HepG2 (cell line): ENCODE data around the gene TLK1. TPM values are rescaled to one million over a fixed set of nuclear protein-coding genes. Genes with fewer than 3 reads are reported as not detected.

Experiments
- AFF4 ChIP-seq: sonication (generic); formaldehyde crosslinking; IDR thresholded peaks from 2 replicates; pipeline ENCODE4 v1.4.0; 2020; ENCODE audit warnings: missing genetic modification reagents
- ATF6 ChIP-seq: sonication (generic); formaldehyde crosslinking; conservative IDR thresholded peaks from 2 replicates; pipeline ENCODE4 v1.4.0; 2020; ENCODE audit warnings: missing genetic modification reagents
- MAX ChIP-seq: IDR thresholded peaks from 2 replicates; pipeline ENCODE4 v1.6.1; 2012; ENCODE audit warnings: inconsistent platforms
- ONECUT2 ChIP-seq: sonication (generic); formaldehyde crosslinking; IDR thresholded peaks from 2 replicates; pipeline ENCODE4 v1.4.0; 2020; ENCODE audit warnings: missing genetic modification reagents
- RFXAP ChIP-seq: sonication (generic); formaldehyde crosslinking; IDR thresholded peaks from 2 replicates; pipeline ENCODE4 v1.4.0; 2020; ENCODE audit warnings: missing genetic modification reagents, borderline replicate concordance
- SCMH1 ChIP-seq: sonication (generic); formaldehyde crosslinking; IDR thresholded peaks from 2 replicates; pipeline ENCODE4 v1.9.0; 2021; ENCODE audit warnings: missing genetic modification reagents, mild to moderate bottlenecking, borderline replicate concordance
- YEATS2 ChIP-seq: sonication (generic); formaldehyde crosslinking; IDR thresholded peaks from 2 replicates; pipeline ENCODE4 v1.4.0; 2020; ENCODE audit warnings: missing genetic modification reagents, borderline replicate concordance
- ZBTB4 ChIP-seq: sonication (generic); formaldehyde crosslinking; IDR thresholded peaks from 2 replicates; pipeline ENCODE4 v1.4.0; 2020; ENCODE audit warnings: missing genetic modification reagents, mild to moderate bottlenecking, borderline replicate concordance
- ZFP36L1 ChIP-seq: sonication (generic); formaldehyde crosslinking; IDR thresholded peaks from 2 replicates; pipeline ENCODE4 v1.8.0; 2022; ENCODE audit warnings: mild to moderate bottlenecking, missing genetic modification reagents, moderate library complexity
- ZKSCAN1 ChIP-seq: fragments of 150-350 bp; IDR thresholded peaks from 2 replicates; pipeline ENCODE4 v1.6.1; 2014; ENCODE audit warnings: low read length
- ZNF484 ChIP-seq: sonication (generic); formaldehyde crosslinking; IDR thresholded peaks from 2 replicates; pipeline ENCODE4 v1.5.1; 2020; ENCODE audit warnings: mild to moderate bottlenecking, low read depth, missing genetic modification reagents, borderline replicate concordance
- ZNF550 ChIP-seq: sonication (generic); formaldehyde crosslinking; IDR thresholded peaks from 2 replicates; pipeline ENCODE4 v1.4.0; 2020; ENCODE audit warnings: mild to moderate bottlenecking, missing genetic modification reagents, borderline replicate concordance
- ZNF572 ChIP-seq: sonication (generic); formaldehyde crosslinking; IDR thresholded peaks from 2 replicates; pipeline ENCODE4 v1.5.1; 2020; ENCODE audit warnings: mild to moderate bottlenecking, missing genetic modification reagents
- ZNF670 ChIP-seq: sonication (generic); formaldehyde crosslinking; IDR thresholded peaks from 2 replicates; pipeline ENCODE4 v1.8.0; 2022; ENCODE audit warnings: mild to moderate bottlenecking, missing genetic modification reagents, borderline replicate concordance
- ZNF687 ChIP-seq: sonication (generic); formaldehyde crosslinking; IDR thresholded peaks from 2 replicates; pipeline ENCODE4 v1.5.1; 2020; ENCODE audit warnings: mild to moderate bottlenecking, missing genetic modification reagents, moderate library complexity
- polyA plus RNA-seq, 8 experiments: library from polyadenylated mRNA; depleted of rRNA in 3 of 8; stranded (reverse) in 7 of 8; unstranded in 1 of 8; fragments of >200 nt; fragmentation: Illumina TruSeq in 4 of 8; extraction: Trizol in 4 of 8; gene quantifications; 2 replicates each; pipeline versions ENCODE4 v1.2.1 to v1.2.3, GENCODE V29; 2011 to 2016; ENCODE audit warnings: low read depth in 4 of 8, missing spikeins in 1 of 8, mixed read lengths in 1 of 8; ENCODE audit not compliant: insufficient read depth in 1 of 8
- total RNA-seq, 5 experiments: library from RNA; depleted of rRNA; stranded (reverse); fragments of >200 nt; fragmentation: Illumina TruSeq; extraction: Trizol; gene quantifications; 2 replicates each; pipeline ENCODE4 v1.2.3, GENCODE V29; 2016; ENCODE audit warnings: low read depth in 1 of 5

Gene TLK1
- total and polyA plus RNA-seq, 2 of the 13 experiments (the other 11 are each of a cell fraction or from before 2014, with no cell fraction given): 16.8 to 28.7 TPM

- TF ChIP-seq ZBTB4 (CRISPR knock-in tag): no peak
- TF ChIP-seq SCMH1 (CRISPR knock-in tag): no peak
- TF ChIP-seq ZNF687: no peak
- no peak for TF ChIP-seq YEATS2 (CRISPR knock-in tag)
- no peak for TF ChIP-seq RFXAP (CRISPR knock-in tag)
- no peak for TF ChIP-seq ONECUT2 (CRISPR knock-in tag)
- TF ChIP-seq AFF4: no peak
- no peak for TF ChIP-seq ZNF484 (CRISPR knock-in tag)
- TF ChIP-seq ZNF572 (CRISPR knock-in tag): no peak
- no peak for TF ChIP-seq ZNF550 (CRISPR knock-in tag)
- TF ChIP-seq ZFP36L1: no peak
- no peak for TF ChIP-seq ATF6 (CRISPR knock-in tag)
- no peak for TF ChIP-seq ZKSCAN1
- TF ChIP-seq ZNF670 (CRISPR knock-in tag): no peak
- 0 out of 2 replicates have a peak, but pooled peaks have one; percentile 17 for TF ChIP-seq MAX
Observed at GRCh38 chr2:171089489-171089888, 71.2 kb downstream of the TLK1 start (continued).
